ENCODE measurements around the gene CHSY1. TPM values are rescaled to one million over a fixed set of nuclear protein-coding genes. Genes with fewer than 3 reads are reported as not detected.
A peak's percentile ranks its signal among the peaks of the same experiment; 100 is the strongest.

Gene CHSY1
- total and polyA plus RNA-seq, 2 of the 4 experiments (the other 2 are of a cell fraction), result 40.9 to 53.2 TPM

DNA sequence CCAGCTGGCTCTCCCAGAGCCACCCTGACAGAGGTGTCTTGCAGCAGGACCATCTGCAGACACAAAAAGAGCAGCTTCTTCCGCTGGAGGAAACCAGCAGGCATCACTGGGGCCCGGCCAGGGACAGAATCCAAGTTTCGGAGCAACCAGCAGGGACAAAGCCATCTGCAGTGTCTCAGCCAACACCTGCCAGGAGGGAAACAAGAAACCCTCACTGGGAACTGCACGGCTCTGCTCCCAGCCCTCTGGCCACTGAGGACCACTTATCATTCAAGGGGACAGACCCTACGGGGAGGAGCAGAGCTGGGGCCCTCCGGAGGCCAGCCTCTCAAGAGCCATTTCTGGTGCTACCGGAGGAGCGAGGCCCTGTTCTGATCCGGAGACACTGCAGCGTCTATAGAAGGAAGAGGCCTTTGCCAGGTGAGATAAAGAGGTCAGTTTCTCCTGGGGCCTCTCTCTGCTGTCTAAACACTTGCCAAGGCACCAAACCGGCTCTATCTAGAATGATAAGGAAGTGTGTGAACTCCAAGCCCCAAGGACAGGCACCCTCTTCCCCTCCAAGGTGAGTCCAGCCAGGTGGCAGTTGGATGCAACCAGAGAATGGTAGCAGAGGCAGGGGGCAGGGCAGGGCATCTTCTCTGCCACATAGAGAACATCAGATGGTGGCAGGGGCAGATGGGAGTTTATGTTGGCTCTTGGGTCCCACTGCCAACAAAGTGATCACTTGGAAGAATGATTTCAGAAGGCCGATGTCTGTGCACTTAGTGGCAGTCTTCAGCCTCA, 89.0 kb downstream of the CHSY1 start:
- H3K9me3 ChIP-seq (ENCODE audit: control insufficient read depth, insufficient read depth, low read length), result peaks cover 11% of the 10 kb centered on the region
- 0 out of 2 replicates have a peak overlapping the region, but pooled peaks have one; percentile 39 for H3K23ac ChIP-seq (ENCODE audit: low read depth, low read length)
- dilution Hi-C loops (cut with HindIII; ENCODE audit: low sequenced_read_pairs, unreplicated experiment), result no loop called here
- H3K27ac ChIP-seq (ENCODE audit: insufficient read depth, low read length), result no peak overlapping the region
- H4K5ac ChIP-seq (ENCODE audit: low read depth, low read length), result no peak overlapping the region
- no peak overlapping the region for H3K56ac ChIP-seq (ENCODE audit: extremely low read depth, insufficient read depth, low read length)
- H2AFZ ChIP-seq (replicated peaks; ENCODE audit: low read length, poor library complexity), result peak overlapping the region; percentile 47
- peak overlapping the region in 1 of 2 experiments; percentile 25; a peak in 1 of 4 replicates for H4K8ac ChIP-seq (ENCODE audit: low read depth in 2 of 2, low read length in 2 of 2)
- in situ Hi-C loops (cut with MboI; ENCODE audit: low sequenced_read_pairs), result no loop called here
- H2BK20ac ChIP-seq (ENCODE audit: low read depth, low read length), result no peak overlapping the region
- BruUV-seq (replicated peaks), result no TSS peak
- peaks cover 11% of the 10 kb centered on the region for H3K4me1 ChIP-seq (ENCODE audit: control insufficient read depth, insufficient read depth, low read length)
- no peak overlapping the region for H3K18ac ChIP-seq (ENCODE audit: low read depth, low read length)
- H3K27me3 ChIP-seq (ENCODE audit: control insufficient read depth, insufficient read depth, low read length), result no peaks in the 10 kb centered on the region
- WGBS, 2 experiments (ENCODE audit: extremely low coverage in 2 of 2, insufficient read length in 1 of 2), result 42% methylated on average over 10 of the region's 12 CpGs; no CpG with 5 or more reads in 1 of the 2 experiments
- H3K9ac ChIP-seq (ENCODE audit: low read depth, low read length), result no peak overlapping the region
- no peak overlapping the region for H2BK5ac ChIP-seq (ENCODE audit: low read depth, low read length, poor library complexity, severe bottlenecking)
- ChIA-PET CTCF (no interaction called here), POLR2A (ENCODE audit: unreplicated experiment) (no interaction called here)
- peaks cover 11% of the 10 kb centered on the region for H3K9me1 ChIP-seq (ENCODE audit: insufficient read depth, low read length)
- H3K4me2 ChIP-seq (ENCODE audit: low read depth, low read length), result no peak overlapping the region
- intact Hi-C loops (cut with micrococcal nuclease), result no loop called here
- no peak overlapping the region for H2AK9ac ChIP-seq (replicated peaks; ENCODE audit: low read depth, low read length, poor library complexity)
- peak overlapping the region; percentile 56 for H3K4ac ChIP-seq (ENCODE audit: low read depth, low read length)
- H4K20me1 ChIP-seq (ENCODE audit: insufficient read depth, low read length), result no peaks in the 10 kb centered on the region
- H3K14ac ChIP-seq (replicated peaks; ENCODE audit: low read depth, low read length), result no peak overlapping the region
- H4K91ac ChIP-seq (ENCODE audit: insufficient read depth, low read depth, low read length), result no peak overlapping the region
- H2BK15ac ChIP-seq (ENCODE audit: low read depth, low read length), result peak overlapping the region; percentile 14; the same call in 2 of the 3 replicates
- no peak overlapping the region; the same call in 1 of the 2 replicates for H2BK120ac ChIP-seq (ENCODE audit: low read depth, low read length)
- ATAC-seq (ENCODE audit: low read depth) (no peak), DNase-seq (no peak)
- no peak overlapping the region for H3K4me3 ChIP-seq (ENCODE audit: insufficient read depth, low read depth, low read length)
- H3K36me3 ChIP-seq (ENCODE audit: control insufficient read depth, insufficient read depth, low read length), result no peaks in the 10 kb centered on the region
- H2AK5ac ChIP-seq (ENCODE audit: low read depth, low read length), result peak overlapping the region; percentile 75
- peaks cover 3 to 8% of the 10 kb centered on the region in 2 experiments; a peak in 3 of 4 replicates for H3K79me1 ChIP-seq (ENCODE audit: low read depth in 1 of 2, low read length in 2 of 2)
- TF ChIP-seq CEBPB (IDR thresholded peaks at IDR 0.05; ENCODE audit: low read depth, low read length), result no peak
- TF ChIP-seq BHLHE40 (IDR thresholded peaks at IDR 0.05; ENCODE audit: low read depth, low read length), result no peak
- TF ChIP-seq FOS (IDR thresholded peaks at IDR 0.05; ENCODE audit: low read depth, low read length), result no peak
- no peak for TF ChIP-seq MAZ (IDR thresholded peaks at IDR 0.05; ENCODE audit: borderline replicate concordance, low read depth, low read length)
- TF ChIP-seq, protein P1, sequence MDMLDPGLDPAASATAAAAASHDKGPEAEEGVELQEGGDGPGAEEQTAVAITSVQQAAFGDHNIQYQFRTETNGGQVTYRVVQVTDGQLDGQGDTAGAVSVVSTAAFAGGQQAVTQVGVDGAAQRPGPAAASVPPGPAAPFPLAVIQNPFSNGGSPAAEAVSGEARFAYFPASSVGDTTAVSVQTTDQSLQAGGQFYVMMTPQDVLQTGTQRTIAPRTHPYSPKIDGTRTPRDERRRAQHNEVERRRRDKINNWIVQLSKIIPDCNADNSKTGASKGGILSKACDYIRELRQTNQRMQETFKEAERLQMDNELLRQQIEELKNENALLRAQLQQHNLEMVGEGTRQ (IDR thresholded peaks at IDR 0.05; ENCODE audit: low read depth, low read length), result no peak
- no peak for TF ChIP-seq RFX5 (IDR thresholded peaks at IDR 0.05; ENCODE audit: low read depth, low read length)
- TF ChIP-seq, protein P2, sequence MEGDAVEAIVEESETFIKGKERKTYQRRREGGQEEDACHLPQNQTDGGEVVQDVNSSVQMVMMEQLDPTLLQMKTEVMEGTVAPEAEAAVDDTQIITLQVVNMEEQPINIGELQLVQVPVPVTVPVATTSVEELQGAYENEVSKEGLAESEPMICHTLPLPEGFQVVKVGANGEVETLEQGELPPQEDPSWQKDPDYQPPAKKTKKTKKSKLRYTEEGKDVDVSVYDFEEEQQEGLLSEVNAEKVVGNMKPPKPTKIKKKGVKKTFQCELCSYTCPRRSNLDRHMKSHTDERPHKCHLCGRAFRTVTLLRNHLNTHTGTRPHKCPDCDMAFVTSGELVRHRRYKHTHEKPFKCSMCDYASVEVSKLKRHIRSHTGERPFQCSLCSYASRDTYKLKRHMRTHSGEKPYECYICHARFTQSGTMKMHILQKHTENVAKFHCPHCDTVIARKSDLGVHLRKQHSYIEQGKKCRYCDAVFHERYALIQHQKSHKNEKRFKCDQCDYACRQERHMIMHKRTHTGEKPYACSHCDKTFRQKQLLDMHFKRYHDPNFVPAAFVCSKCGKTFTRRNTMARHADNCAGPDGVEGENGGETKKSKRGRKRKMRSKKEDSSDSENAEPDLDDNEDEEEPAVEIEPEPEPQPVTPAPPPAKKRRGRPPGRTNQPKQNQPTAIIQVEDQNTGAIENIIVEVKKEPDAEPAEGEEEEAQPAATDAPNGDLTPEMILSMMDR (conservative IDR thresholded peaks at IDR 0.05; ENCODE audit: low read depth, low read length), result no peak
- TF ChIP-seq CHD1 (IDR thresholded peaks at IDR 0.05; ENCODE audit: low read depth, low read length), result no peak
- TF ChIP-seq MXI1 (IDR thresholded peaks at IDR 0.05; ENCODE audit: borderline replicate concordance, low read depth, low read length), result no peak
- TF ChIP-seq MAFK (IDR thresholded peaks at IDR 0.05; ENCODE audit: low read depth, low read length), result no peak
- no peak for TF ChIP-seq SMC3 (IDR thresholded peaks at IDR 0.05; ENCODE audit: low read depth, low read length)
- TF ChIP-seq RCOR1 (IDR thresholded peaks at IDR 0.05; ENCODE audit: insufficient replicate concordance, low read length), result no peak
- no peak for TF ChIP-seq RAD21 (IDR thresholded peaks at IDR 0.05; ENCODE audit: low read length)
- TF ChIP-seq, protein P3, sequence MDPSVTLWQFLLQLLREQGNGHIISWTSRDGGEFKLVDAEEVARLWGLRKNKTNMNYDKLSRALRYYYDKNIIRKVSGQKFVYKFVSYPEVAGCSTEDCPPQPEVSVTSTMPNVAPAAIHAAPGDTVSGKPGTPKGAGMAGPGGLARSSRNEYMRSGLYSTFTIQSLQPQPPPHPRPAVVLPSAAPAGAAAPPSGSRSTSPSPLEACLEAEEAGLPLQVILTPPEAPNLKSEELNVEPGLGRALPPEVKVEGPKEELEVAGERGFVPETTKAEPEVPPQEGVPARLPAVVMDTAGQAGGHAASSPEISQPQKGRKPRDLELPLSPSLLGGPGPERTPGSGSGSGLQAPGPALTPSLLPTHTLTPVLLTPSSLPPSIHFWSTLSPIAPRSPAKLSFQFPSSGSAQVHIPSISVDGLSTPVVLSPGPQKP (IDR thresholded peaks at IDR 0.05; ENCODE audit: borderline replicate concordance, low read depth, low read length), result no peak
